HFF-Myc (cell line): ENCODE measurements around the gene IKZF2.

Source experiments
- DNase-seq: peaks from one replicate; pipeline ENCODE4 v3.0.0-alpha.2; 2011; ENCODE audit warnings: low read depth; ENCODE audit errors: extremely low read depth
- H3K4me3 ChIP-seq: replicated peaks from 2 replicates; pipeline ENCODE4 v1.5.1; 2011; ENCODE audit warnings: low read depth, mild to moderate bottlenecking, control low read depth, low read length
- TF ChIP-seq, protein P1 (sequence below): IDR thresholded peaks from 2 replicates; pipeline ENCODE4 v1.5.1; 2012; ENCODE audit warnings: mild to moderate bottlenecking, low read depth, low read length, control low read depth; ENCODE audit errors: missing control alignments

The IKZF2 gene

DNA sequence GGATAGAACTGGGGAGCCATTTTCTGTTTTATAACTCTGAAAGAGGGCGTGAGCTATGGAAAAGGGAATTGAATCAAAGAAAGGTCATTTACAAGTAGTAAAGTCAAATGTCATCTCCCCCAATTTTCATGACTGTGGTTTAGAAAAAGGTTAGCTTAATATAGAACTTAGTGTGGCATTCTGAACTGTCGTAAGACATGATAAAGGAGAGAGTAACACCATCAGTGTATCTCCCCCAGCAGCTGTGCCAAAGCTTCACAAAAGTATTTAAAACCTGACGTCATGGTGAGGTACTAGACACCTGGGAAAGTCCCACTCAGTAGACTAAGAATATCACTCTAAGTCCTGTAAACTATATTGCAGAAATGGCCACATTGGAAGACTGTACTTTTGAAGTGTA is 5.8 kb upstream of the IKZF2 start:
- H3K4me3 ChIP-seq, result no peak overlapping the region
- TF ChIP-seq, protein P1, sequence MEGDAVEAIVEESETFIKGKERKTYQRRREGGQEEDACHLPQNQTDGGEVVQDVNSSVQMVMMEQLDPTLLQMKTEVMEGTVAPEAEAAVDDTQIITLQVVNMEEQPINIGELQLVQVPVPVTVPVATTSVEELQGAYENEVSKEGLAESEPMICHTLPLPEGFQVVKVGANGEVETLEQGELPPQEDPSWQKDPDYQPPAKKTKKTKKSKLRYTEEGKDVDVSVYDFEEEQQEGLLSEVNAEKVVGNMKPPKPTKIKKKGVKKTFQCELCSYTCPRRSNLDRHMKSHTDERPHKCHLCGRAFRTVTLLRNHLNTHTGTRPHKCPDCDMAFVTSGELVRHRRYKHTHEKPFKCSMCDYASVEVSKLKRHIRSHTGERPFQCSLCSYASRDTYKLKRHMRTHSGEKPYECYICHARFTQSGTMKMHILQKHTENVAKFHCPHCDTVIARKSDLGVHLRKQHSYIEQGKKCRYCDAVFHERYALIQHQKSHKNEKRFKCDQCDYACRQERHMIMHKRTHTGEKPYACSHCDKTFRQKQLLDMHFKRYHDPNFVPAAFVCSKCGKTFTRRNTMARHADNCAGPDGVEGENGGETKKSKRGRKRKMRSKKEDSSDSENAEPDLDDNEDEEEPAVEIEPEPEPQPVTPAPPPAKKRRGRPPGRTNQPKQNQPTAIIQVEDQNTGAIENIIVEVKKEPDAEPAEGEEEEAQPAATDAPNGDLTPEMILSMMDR, result no peak
- DNase-seq, result no peak

- DNase-seq, result no peak
- H3K4me3 ChIP-seq, result no peak overlapping the region
- TF ChIP-seq, protein P1, result no peak
Measured at GRCh38 chr2:213156717-213157116, 5.3 kb upstream of the IKZF2 start.

DNA sequence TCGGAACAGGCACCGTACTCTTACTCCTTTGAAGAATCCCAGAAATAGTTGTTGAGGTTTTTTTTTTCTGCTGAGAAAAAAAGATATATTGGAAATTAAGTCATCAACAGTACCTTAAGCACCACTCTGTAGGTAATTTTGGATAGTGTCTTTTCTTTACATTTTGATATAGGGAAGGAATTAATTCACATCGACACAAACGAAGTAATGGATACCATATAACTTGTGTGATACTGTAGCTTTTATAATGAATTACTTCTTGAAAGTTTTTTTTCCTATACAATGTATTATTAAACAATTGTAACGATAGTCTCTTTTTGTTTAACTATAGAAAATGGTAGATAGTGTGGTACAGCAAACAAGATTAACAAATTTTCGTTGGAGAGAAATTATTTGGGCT is 1.5 kb upstream of the IKZF2 start:
- TF ChIP-seq, protein P1, result no peak
- H3K4me3 ChIP-seq, result peak overlapping the region; percentile 56

DNA sequence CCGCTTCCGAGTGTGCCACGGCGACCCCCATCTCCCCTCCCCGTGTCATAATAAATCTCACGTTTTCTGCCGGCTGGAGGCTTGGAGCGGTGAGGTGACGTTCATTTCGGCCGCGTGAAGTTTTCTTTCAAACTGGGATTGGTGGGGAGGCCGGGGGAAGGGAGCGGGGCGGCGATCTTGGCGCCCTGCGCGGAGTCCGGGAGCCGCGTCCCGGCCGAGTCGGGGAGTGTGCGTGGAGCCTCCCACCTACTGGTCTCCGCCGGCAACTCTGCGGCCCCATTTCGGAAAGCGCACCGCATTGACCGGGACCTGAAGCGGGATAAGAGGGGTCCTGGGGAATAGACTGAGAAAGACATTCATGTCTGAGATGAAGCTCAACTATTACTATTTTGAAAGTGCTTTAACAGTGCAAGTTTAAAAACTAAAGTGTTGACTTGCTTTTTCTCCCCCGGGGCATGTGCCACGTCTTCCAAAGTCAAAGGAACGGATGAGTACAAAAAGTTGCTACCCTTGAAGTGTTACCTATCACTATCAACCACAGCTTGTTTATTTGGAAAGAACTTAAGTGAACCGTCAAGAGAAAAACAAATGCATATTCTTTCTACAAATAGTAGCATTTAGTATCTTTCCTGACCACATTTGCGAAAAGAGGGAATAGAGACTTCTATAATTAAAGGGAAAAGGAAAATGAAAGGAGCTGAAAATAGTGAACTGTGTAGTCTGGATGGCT is 818 bp upstream of the IKZF2 start:
- no peak for DNase-seq
- H3K4me3 ChIP-seq, result peak overlapping the region; percentile 56
- TF ChIP-seq, protein P1, result no peak

More for the DNA sequence above, 1.5 kb upstream of the IKZF2 start:
- DNase-seq, result no peak

- TF ChIP-seq, protein P1, result no peak
- no peak for DNase-seq
Measured at GRCh38 chr2:213150315-213151097, 906 bp downstream of the IKZF2 start.

GRCh38 chr2:213149949-213150314 is 1.5 kb downstream of the IKZF2 start:
- TF ChIP-seq, protein P1, result no peak
- DNase-seq, result no peak
- H3K4me3 ChIP-seq, result peak overlapping the region; percentile 56

More at GRCh38 chr2:213150315-213151097, 906 bp downstream of the IKZF2 start:
- peak overlapping the region; percentile 56 for H3K4me3 ChIP-seq
